CD4-positive, alpha-beta T cell treated with Interleukin-2 at 100 ng/mL for 4 hours (primary cell): ENCODE data around the gene AFP.

Experiments used
- DNase-seq: peaks from one replicate; pipeline ENCODE4 v3.0.0-alpha.2; 2020; ENCODE audit warnings: low spot score

The AFP gene

GRCh38 chr4:73414936-73415271 lies 21.1 kb upstream of the AFP start:
- DNase-seq: no peak

- no peak for DNase-seq
Measured at GRCh38 chr4:73415807-73416238, 20.2 kb upstream of the AFP start.

GRCh38 chr4:73416423-73417087 lies 19.5 kb upstream of the AFP start:
- DNase-seq: no peak

- DNase-seq: no peak
Measured at GRCh38 chr4:73417342-73417741, 18.7 kb upstream of the AFP start.

GRCh38 chr4:73417973-73418372 lies 18.0 kb upstream of the AFP start:
- no peak for DNase-seq

GRCh38 chr4:73418677-73419076 lies 17.3 kb upstream of the AFP start:
- no peak for DNase-seq

- DNase-seq: no peak
Measured at GRCh38 chr4:73419106-73420038, 16.6 kb upstream of the AFP start.

GRCh38 chr4:73420615-73421014 lies 15.4 kb upstream of the AFP start:
- no peak for DNase-seq

GRCh38 chr4:73421708-73422457 lies 14.1 kb upstream of the AFP start:
- no peak for DNase-seq

GRCh38 chr4:73422458-73422752 lies 13.6 kb upstream of the AFP start:
- DNase-seq: no peak

- DNase-seq: no peak
Measured at GRCh38 chr4:73423184-73423583, 12.8 kb upstream of the AFP start.

- no peak for DNase-seq
Measured at GRCh38 chr4:73426666-73427065, 9.4 kb upstream of the AFP start.

- DNase-seq: no peak
Measured at GRCh38 chr4:73429118-73429517, 6.9 kb upstream of the AFP start.

- no peak for DNase-seq
Measured at GRCh38 chr4:73429826-73430587, 6.0 kb upstream of the AFP start.

GRCh38 chr4:73431813-73432168 lies 4.2 kb upstream of the AFP start:
- DNase-seq: no peak

- no peak for DNase-seq
Measured at GRCh38 chr4:73432169-73433000, 3.6 kb upstream of the AFP start.

GRCh38 chr4:73433140-73433539 lies 2.9 kb upstream of the AFP start:
- no peak for DNase-seq

GRCh38 chr4:73434311-73434710 lies 1.7 kb upstream of the AFP start:
- no peak for DNase-seq

- no peak for DNase-seq
Measured at GRCh38 chr4:73436674-73437557, 895 bp downstream of the AFP start.

- DNase-seq: no peak
Measured at GRCh38 chr4:73437558-73437956, 1.5 kb downstream of the AFP start.
